GM10266 (cell line): ENCODE data around the gene HMCN1.

Experiments used
- DNase-seq: peaks from one replicate; pipeline ENCODE4 v3.0.0; 2012; ENCODE audit errors: extremely low spot score
- CTCF ChIP-seq: IDR thresholded peaks from 2 replicates; pipeline ENCODE4 v1.5.1; 2012; ENCODE audit warnings: mild to moderate bottlenecking, low read depth; ENCODE audit not compliant: control insufficient read depth, insufficient read depth; ENCODE audit errors: missing control alignments

The HMCN1 gene

GRCh38 chr1:185996211-185996610 lies 262.0 kb downstream of the HMCN1 start:
- DNase-seq: no peak
- TF ChIP-seq CTCF: no peak

GRCh38 chr1:185998391-185998790 lies 264.2 kb downstream of the HMCN1 start:
- TF ChIP-seq CTCF: no peak
- DNase-seq: no peak

GRCh38 chr1:186002406-186002805 lies 268.2 kb downstream of the HMCN1 start:
- DNase-seq: no peak
- TF ChIP-seq CTCF: no peak

GRCh38 chr1:186009039-186009737 lies 275.0 kb downstream of the HMCN1 start:
- no peak for TF ChIP-seq CTCF
- DNase-seq: no peak

GRCh38 chr1:186014370-186015037 lies 280.3 kb downstream of the HMCN1 start:
- TF ChIP-seq CTCF: no peak
- DNase-seq: no peak

- no peak for DNase-seq
- TF ChIP-seq CTCF: no peak
These were observed 282.7 kb downstream of the HMCN1 start for GRCh38 chr1:186016856-186017255.

- DNase-seq: no peak
- no peak for TF ChIP-seq CTCF
These were observed 288.0 kb downstream of the HMCN1 start for GRCh38 chr1:186022184-186022583.
